NCI-H2029 (cell line): Measurements from ENCODE around the gene EXD3.

ENCODE experiments used
- DNase-seq: peaks from one replicate; lab custom pipeline; 2025; lab: John Stamatoyannopoulos, UW

Gene EXD3

GRCh38 chr9:137365552-137366444 is 57.2 kb downstream of the EXD3 start:
- no peak for DNase-seq

GRCh38 chr9:137365056-137365455 is 57.9 kb downstream of the EXD3 start:
- no peak for DNase-seq

- no peak for DNase-seq
Observed at GRCh38 chr9:137359850-137360249, 63.1 kb downstream of the EXD3 start.

DNA sequence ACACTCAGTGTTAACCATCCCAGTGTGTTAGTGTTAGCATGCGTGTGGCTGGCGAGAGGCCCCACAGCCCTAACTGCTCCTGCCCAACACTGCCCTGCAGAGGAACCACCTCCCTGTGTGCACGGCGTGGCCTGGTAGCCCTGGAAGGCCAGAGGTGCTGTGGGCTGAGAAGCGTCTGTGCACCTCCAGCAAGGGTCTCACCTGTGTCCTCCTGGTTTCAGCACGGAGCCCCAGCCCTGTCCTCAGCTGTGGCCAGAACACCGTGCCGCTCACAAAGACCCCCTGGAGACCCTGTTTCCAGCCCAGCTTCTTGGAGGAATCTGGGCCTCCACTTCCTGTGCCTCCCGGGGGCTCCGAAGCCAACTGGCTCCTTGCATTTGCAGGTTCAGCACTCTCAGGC is 64.8 kb downstream of the EXD3 start:
- DNase-seq = no peak

DNA sequence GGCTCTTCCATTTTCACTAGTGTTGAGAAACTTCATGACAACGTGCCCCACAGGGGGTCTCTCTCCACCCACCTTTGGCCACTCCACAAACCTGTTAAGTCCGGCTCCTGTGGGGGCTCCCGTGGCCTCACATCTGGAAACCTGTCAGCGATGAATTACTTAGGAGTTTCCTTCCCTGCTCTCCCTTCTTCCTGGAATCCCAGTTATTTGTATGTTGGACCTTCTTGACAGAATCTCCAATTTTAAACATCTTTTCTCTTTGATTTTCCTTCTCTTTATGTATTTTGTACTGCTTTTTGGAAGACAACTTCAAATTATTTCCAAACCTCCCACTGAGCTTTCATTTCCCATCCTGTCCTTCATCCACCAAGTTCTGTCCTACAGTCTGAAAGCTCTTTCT is 65.8 kb downstream of the EXD3 start:
- DNase-seq = no peak

- no peak for DNase-seq
Observed at GRCh38 chr9:137355761-137356365, 67.1 kb downstream of the EXD3 start.

DNA sequence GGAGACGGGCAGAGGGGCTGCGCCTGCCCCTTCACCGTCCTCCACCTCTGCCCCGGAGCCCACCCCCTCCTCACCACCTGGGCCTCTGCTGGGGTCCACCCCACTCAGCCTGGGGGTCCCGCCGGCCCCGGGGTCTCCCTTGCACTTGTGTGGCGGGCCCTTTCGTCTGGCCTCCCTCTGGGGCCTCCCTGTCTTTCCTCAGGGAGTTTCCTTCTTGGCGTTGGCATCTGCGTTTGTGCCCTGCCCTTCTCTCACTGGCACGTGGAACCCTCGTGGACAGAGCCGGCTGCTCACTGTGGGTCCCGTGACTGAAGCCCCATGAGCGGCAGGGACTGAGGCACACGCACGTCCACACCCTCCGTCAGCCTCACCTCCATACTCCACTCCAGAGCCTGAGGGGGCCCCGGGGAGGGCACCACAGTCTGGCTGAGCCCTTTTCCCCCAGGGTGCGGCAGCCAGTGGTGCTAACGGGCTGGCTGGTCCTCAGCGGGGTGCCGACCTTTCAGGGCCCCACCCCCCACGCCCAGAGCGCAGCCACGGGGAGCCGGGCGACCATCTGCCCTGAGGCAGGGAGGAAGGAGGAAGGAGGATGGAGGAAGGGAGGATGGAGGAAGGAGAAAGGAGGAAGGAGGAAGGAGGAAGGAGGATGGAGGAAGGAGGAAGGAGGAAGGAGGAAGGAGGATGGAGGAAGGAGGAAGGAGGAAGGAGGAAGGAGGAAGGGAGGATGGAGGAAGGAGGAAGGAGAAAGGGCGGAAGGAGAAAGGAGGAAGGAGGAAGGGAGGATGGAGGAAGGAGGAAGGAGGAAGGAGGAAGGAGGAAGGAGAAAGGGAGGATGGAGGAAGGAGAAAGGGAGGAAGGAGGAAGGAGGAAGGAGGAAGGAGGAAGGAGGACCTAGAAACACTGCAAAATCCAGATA is 67.9 kb downstream of the EXD3 start:
- no peak for DNase-seq

GRCh38 chr9:137354153-137354844 is 68.7 kb downstream of the EXD3 start:
- no peak for DNase-seq

- DNase-seq = no peak
Observed at GRCh38 chr9:137353223-137354152, 69.5 kb downstream of the EXD3 start.

- DNase-seq = no peak
Observed at GRCh38 chr9:137352511-137353222, 70.3 kb downstream of the EXD3 start.

GRCh38 chr9:137351781-137352501 is 71.0 kb downstream of the EXD3 start:
- no peak for DNase-seq

DNA sequence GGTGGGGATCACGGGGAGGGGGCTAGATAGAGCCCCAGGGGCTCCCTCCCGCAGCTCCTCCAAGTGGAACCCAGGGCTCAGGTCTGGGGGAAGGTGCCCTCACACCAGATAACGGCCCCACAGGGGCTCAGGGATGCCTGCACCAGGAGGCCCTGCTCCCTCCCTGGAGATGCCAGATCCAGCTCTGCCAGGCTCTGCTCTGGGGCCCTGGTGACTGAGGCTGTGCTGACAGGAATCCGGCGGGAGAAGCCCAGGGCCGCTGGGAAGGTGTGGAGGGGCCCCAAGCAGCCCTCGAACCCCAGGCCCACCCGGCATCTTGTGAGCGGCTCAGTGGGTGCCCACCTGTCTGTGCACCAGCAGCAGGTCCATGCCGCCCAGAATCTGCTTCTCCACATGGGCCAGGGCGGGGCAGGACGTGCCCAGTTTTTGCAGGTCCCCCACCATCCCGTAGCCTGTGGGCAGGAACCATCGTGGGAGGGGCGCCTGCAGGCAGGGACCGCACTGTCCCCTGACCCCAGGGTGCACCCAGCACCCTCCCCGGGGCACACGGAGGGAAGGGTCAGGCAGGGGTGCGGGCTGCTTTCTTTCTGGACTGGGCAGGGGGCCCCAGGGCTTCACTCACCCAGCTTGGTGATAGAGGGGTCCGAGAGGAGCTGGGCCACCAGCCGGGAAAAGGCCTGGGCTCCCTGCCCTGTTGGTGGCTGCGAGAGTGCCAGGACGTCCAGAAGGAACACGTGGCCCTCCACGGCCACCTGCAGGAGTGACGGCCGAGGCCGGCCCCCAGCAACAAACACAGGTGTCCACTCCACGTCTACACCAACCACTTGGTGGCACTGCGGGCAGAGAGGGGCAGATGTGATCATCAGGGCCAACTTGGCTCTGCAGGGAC is 72.0 kb downstream of the EXD3 start:
- no peak for DNase-seq

DNA sequence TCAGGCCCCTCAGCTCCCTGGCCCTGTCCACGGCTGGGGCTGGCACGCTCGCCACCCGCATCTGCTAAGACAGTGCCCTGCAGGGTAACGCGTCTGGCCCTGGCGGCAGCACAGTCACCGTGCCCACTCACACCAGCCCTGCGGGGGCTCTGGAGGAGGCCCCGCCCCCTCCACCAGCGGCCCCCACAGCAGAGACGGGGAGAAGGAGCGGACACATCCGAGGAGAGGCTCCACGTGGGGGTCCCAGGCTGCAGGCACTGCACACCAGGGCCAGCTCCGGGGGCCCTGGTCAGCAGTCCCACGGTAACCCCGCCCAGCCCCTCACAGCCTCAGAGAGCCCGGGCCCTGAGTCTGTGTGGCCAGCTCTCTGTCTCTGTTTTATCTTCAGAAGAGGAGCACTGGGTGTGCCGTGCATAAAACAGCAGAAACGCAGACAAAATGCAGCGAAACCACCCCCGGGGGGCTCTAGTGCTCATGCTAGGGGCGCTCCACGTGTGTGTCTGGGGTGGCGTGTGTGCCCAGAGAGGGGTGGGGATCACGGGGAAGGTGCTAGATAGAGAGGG is 73.4 kb downstream of the EXD3 start:
- DNase-seq = no peak

- DNase-seq = no peak
Observed at GRCh38 chr9:137348769-137349470, 74.0 kb downstream of the EXD3 start.

DNA sequence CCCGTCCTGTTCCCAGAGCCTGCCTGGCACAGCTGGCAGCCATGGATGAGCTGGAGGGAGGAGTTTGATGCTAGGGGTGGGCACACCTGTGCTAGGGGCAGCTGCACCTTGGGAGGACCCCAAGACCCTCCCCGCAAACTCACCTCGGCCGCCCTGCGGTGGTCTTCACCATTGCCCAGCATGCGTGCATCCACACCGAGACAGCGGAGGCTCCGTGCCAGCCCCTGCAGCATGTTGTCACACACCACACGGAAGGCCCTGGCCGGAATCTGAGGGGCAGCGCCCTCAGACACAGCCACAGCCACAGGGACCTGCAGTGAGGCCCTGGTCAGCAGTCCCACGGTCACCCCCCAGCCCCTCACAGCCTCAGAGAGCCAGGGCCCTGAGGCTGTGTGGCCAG is 75.0 kb downstream of the EXD3 start:
- DNase-seq = no peak

GRCh38 chr9:137342482-137342881 is 80.5 kb downstream of the EXD3 start:
- DNase-seq = no peak

DNA sequence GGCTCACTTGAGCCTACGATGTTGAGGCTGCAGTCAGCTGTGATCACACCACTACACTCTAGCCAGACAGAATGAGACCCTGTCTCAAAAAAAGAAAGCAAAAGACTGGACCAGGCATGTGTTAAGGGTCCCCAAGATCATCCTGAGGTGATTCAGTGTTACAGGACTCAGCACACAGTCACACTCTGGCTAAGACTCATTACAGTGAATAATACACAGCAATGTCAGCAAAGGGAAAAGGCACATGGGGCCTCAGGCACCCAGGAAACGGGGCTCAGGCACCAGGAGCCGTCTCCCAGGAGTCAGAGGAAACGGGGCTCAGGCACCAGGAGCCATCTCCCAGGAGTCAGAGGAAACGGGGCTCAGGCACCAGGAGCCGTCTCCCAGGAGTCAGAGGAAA is 81.7 kb downstream of the EXD3 start:
- DNase-seq = no peak
